Hepatocyte (in vitro differentiated cells): ENCODE results near the gene LDLRAD2. TPM values are rescaled to one million over a fixed set of nuclear protein-coding genes. Genes with fewer than 3 reads are reported as not detected.

ENCODE experiments used
- DNase-seq: peaks from one replicate; pipeline ENCODE4 v3.0.0-alpha.2; 2016; ENCODE audit warnings: low spot score
- H2AFZ ChIP-seq: fragments of 200-600 bp; sonication (generic); 2 replicates; pipeline ENCODE4 v1.6.0; 2016; ENCODE audit warnings: antibody characterized with exemption, mild to moderate bottlenecking
- H3K27ac ChIP-seq: fragments of 200-600 bp; sonication (generic); 2 replicates; pipeline ENCODE4 v1.5.1; 2016; ENCODE audit warnings: mild to moderate bottlenecking
- H3K27me3 ChIP-seq: fragments of 200-600 bp; sonication (generic); 2 replicates; pipeline ENCODE4 v1.6.1; 2016
- H3K36me3 ChIP-seq: fragments of 200-600 bp; sonication (generic); replicated peaks from 2 replicates; pipeline ENCODE4 v1.5.1; 2016; ENCODE audit warnings: low read depth; ENCODE audit not compliant: insufficient read depth
- H3K4me1 ChIP-seq: fragments of 200-600 bp; sonication (generic); 2 replicates; pipeline ENCODE4 v1.5.1; 2016; ENCODE audit warnings: mild to moderate bottlenecking, moderate library complexity; ENCODE audit not compliant: insufficient read depth
- H3K4me2 ChIP-seq: fragments of 200-600 bp; sonication (generic); 2 replicates; pipeline ENCODE4 v1.6.0; 2016
- H3K4me3 ChIP-seq: fragments of 200-600 bp; sonication (generic); 2 replicates; pipeline ENCODE4 v1.5.1; 2016; ENCODE audit warnings: mild to moderate bottlenecking
- H3K79me2 ChIP-seq: fragments of 200-600 bp; sonication (generic); 2 replicates; pipeline ENCODE4 v1.6.0; 2017; ENCODE audit warnings: mild to moderate bottlenecking
- H3K9me2 ChIP-seq: fragments of 200-600 bp; sonication (generic); replicated peaks from 2 replicates; pipeline ENCODE4 v1.6.0; 2017; ENCODE audit warnings: mild to moderate bottlenecking; ENCODE audit not compliant: insufficient read depth
- H3K9me3 ChIP-seq: fragments of 200-600 bp; sonication (generic); 2 replicates; pipeline ENCODE4 v1.5.1; 2016; ENCODE audit warnings: low read depth, mild to moderate bottlenecking
- H4K20me1 ChIP-seq: fragments of 200-600 bp; sonication (generic); 2 replicates; pipeline ENCODE4 v1.6.0; 2016; ENCODE audit warnings: mild to moderate bottlenecking; ENCODE audit not compliant: insufficient read depth, poor library complexity, severe bottlenecking
- CTCF ChIP-seq: fragments of 200-600 bp; sonication (generic); IDR thresholded peaks from 2 replicates; pipeline ENCODE4 v1.5.1; 2016; ENCODE audit warnings: antibody characterized with exemption, mild to moderate bottlenecking; ENCODE audit not compliant: poor library complexity
- EZH2 ChIP-seq: fragments of 200-600 bp; sonication (generic); IDR thresholded peaks from 2 replicates; pipeline ENCODE4 v1.6.1; 2016; ENCODE audit warnings: antibody characterized with exemption, mild to moderate bottlenecking, borderline replicate concordance
- EZH2phosphoT487 ChIP-seq: fragments of 200-600 bp; sonication (generic); IDR thresholded peaks from one replicate; pipeline ENCODE4 v1.6.1; 2018; ENCODE audit warnings: antibody characterized with exemption, mild to moderate bottlenecking, low read depth, moderate library complexity; ENCODE audit not compliant: unreplicated experiment, severe bottlenecking
- WGBS: methylation state at CpG from one replicate; pipeline ENCODE4 v1.1.6; 2016; ENCODE audit warnings: low lambda C conversion rate; ENCODE audit errors: missing lambda C conversion rate; 5-methylcytosine and 5-hydroxymethylcytosine counted together
- polyA plus RNA-seq: library from polyadenylated mRNA; unstranded; fragments of >200 nt; fragmentation: Nextera tagmentation; extraction: Ambion mirVana; gene quantifications from 2 replicates; pipeline ENCODE4 v1.2.1, GENCODE V29; 2016
- total RNA-seq: library from RNA; depleted of rRNA; stranded (reverse); fragments of >200 nt; gene quantifications from 2 replicates; pipeline ENCODE4 v1.2.3, GENCODE V29; 2014

The LDLRAD2 gene
- total and polyA plus RNA-seq, 2 experiments from 2014 or later, result 0.10 to 8.2 TPM

- no peaks in the 10 kb centered on the region for H3K9me3 ChIP-seq
- no peak overlapping the region for H3K27ac ChIP-seq
- H2AFZ ChIP-seq, result no peak overlapping the region
- H3K36me3 ChIP-seq, result no peaks in the 10 kb centered on the region
- 96% methylated on average over 17 of the region's 17 CpGs for WGBS
- H3K4me3 ChIP-seq, result no peak overlapping the region
- H3K4me2 ChIP-seq, result no peak overlapping the region
- no peaks in the 10 kb centered on the region for H3K9me2 ChIP-seq
- H4K20me1 ChIP-seq, result no peaks in the 10 kb centered on the region
- H3K79me2 ChIP-seq, result no peaks in the 10 kb centered on the region
- H3K4me1 ChIP-seq, result no peaks in the 10 kb centered on the region
- DNase-seq, result no peak
- TF ChIP-seq EZH2 (no peak), CTCF (no peak), EZH2phosphoT487 (no peak)
- no peaks in the 10 kb centered on the region for H3K27me3 ChIP-seq
Measured at GRCh38 chr1:21848524-21849174, 36.6 kb downstream of the LDLRAD2 start.

GRCh38 chr1:21849909-21850576 is 38.0 kb downstream of the LDLRAD2 start:
- H3K79me2 ChIP-seq, result no peaks in the 10 kb centered on the region
- no peak for DNase-seq
- no peaks in the 10 kb centered on the region for H4K20me1 ChIP-seq
- H3K9me3 ChIP-seq, result no peaks in the 10 kb centered on the region
- H3K9me2 ChIP-seq, result no peaks in the 10 kb centered on the region
- H2AFZ ChIP-seq, result no peak overlapping the region
- H3K4me3 ChIP-seq, result no peak overlapping the region
- no peak for TF ChIP-seq EZH2phosphoT487
- TF ChIP-seq CTCF, result no peak
- TF ChIP-seq EZH2, result no peak
- no peak overlapping the region for H3K27ac ChIP-seq
- H3K4me2 ChIP-seq, result no peak overlapping the region
- H3K27me3 ChIP-seq, result no peaks in the 10 kb centered on the region
- H3K36me3 ChIP-seq, result no peaks in the 10 kb centered on the region
- H3K4me1 ChIP-seq, result no peaks in the 10 kb centered on the region
- WGBS, result 96% methylated on average over 25 of the region's 30 CpGs

- no peak for TF ChIP-seq CTCF
- no peak for TF ChIP-seq EZH2
- TF ChIP-seq EZH2phosphoT487, result no peak
- H3K4me1 ChIP-seq, result no peaks in the 10 kb centered on the region
- H3K27ac ChIP-seq, result no peak overlapping the region
- H3K4me3 ChIP-seq, result no peak overlapping the region
- no peaks in the 10 kb centered on the region for H3K9me3 ChIP-seq
- H2AFZ ChIP-seq, result no peak overlapping the region
- over 99% methylated on average over 28 of the region's 33 CpGs for WGBS
- H3K27me3 ChIP-seq, result no peaks in the 10 kb centered on the region
- no peaks in the 10 kb centered on the region for H4K20me1 ChIP-seq
- H3K4me2 ChIP-seq, result no peak overlapping the region
- H3K79me2 ChIP-seq, result no peaks in the 10 kb centered on the region
- no peak for DNase-seq
- H3K36me3 ChIP-seq, result no peaks in the 10 kb centered on the region
- H3K9me2 ChIP-seq, result no peaks in the 10 kb centered on the region
Measured at GRCh38 chr1:21851430-21852250, 39.6 kb downstream of the LDLRAD2 start.
